HCT116 (cell line): Measurements from ENCODE around the gene MOB3A.

ENCODE experiments used
- ELF1 ChIP-seq: IDR thresholded peaks from 2 replicates; pipeline ENCODE4 v1.6.1; 2012; ENCODE audit warnings: low read depth, borderline replicate concordance
- EZH2 ChIP-seq: fragments of 200-600 bp; sonication (generic); IDR thresholded peaks from 2 replicates; pipeline ENCODE4 v1.6.1; 2017; ENCODE audit warnings: antibody characterized with exemption, mixed run types
- POLR2A ChIP-seq: IDR thresholded peaks from 2 replicates; pipeline ENCODE4 v1.7.0; 2011; ENCODE audit warnings: borderline replicate concordance; ENCODE audit not compliant: insufficient read depth, insufficient read length; ENCODE audit errors: extremely low read depth
- POLR2AphosphoS5 ChIP-seq: IDR thresholded peaks from 2 replicates; pipeline ENCODE4 v1.6.1; 2011; ENCODE audit warnings: mild to moderate bottlenecking, low read depth, low read length, moderate library complexity
- RAD21 ChIP-seq: IDR thresholded peaks from 2 replicates; pipeline ENCODE4 v1.6.1; 2012; ENCODE audit warnings: low read depth, mild to moderate bottlenecking
- SIN3A ChIP-seq: IDR thresholded peaks from 2 replicates; pipeline ENCODE4 v1.6.1; 2012; ENCODE audit warnings: low read depth
- YY1 ChIP-seq: IDR thresholded peaks from 2 replicates; pipeline ENCODE4 v1.6.1; 2011; ENCODE audit warnings: low read length, low read depth, moderate library complexity, mild to moderate bottlenecking; ENCODE audit not compliant: insufficient replicate concordance; ENCODE audit errors: extremely low read depth
- ZNF274 ChIP-seq: fragments of 200-500 bp; sonication (Bioruptor generic); IDR thresholded peaks from 2 replicates; pipeline ENCODE4 v1.6.1; 2014; ENCODE audit warnings: mild to moderate bottlenecking, low read depth, low read length, inconsistent platforms
- TF ChIP-seq, protein P1 (sequence below), 3 experiments: fragments of 200-600 bp in 1 of 3; sonication (generic) in 1 of 3; IDR thresholded peaks in 2 of 3; conservative IDR thresholded peaks in 1 of 3; 2 replicates each; pipeline ENCODE4 v1.5.1; 2012 to 2017; ENCODE audit warnings: low read depth in 2 of 3, low read length in 2 of 3, antibody characterized with exemption in 1 of 3, borderline replicate concordance in 1 of 3, control low read depth in 1 of 3, mild to moderate bottlenecking in 1 of 3, mixed read lengths in 1 of 3, mixed run types in 1 of 3, moderate library complexity in 1 of 3; ENCODE audit not compliant: insufficient read depth in 1 of 3
- TF ChIP-seq, protein P2 (sequence below): IDR thresholded peaks from 2 replicates; pipeline ENCODE4 v1.6.1; 2011; ENCODE audit warnings: mild to moderate bottlenecking, low read length, moderate library complexity; ENCODE audit not compliant: insufficient replicate concordance; ENCODE audit errors: extremely low read depth

DNA sequence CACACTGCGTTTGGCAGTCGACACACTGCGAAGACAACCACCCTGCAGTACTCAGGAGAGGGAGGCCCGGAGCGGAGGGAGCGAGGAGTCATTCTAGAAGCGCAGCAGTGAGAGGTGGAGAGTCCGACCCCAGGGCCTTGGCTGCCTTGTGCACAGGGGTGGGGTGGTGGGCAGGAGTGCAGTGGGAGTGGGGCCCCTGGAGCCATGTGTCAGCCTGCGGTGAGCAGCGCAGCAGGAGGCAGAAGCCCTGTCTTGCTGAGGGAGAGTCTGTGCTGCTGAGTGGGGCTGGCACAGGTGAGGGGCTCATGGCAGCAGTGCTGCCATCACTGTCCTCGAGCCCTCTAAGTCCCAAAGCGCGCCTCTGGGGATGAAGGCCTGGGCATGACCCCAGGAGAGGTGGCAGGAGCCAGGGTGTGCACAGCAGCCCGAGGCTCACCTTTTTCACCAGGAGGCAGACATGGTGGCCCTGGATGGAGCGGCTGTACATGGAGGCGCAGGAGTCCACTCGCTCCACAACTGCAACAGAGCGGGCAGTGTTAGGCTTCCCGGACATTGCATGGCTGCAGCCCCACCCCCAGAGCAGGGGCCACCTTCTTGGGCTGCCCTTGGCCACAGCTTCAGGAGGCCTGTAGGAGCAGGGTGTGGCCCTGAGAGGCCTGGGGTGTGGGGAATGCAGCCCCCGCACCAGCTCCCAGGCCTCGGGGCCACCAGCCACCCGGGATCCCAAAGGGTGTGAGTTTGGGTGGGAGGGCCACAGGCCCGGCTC is 12.3 kb upstream of the MOB3A start:
- TF ChIP-seq, protein P1, sequence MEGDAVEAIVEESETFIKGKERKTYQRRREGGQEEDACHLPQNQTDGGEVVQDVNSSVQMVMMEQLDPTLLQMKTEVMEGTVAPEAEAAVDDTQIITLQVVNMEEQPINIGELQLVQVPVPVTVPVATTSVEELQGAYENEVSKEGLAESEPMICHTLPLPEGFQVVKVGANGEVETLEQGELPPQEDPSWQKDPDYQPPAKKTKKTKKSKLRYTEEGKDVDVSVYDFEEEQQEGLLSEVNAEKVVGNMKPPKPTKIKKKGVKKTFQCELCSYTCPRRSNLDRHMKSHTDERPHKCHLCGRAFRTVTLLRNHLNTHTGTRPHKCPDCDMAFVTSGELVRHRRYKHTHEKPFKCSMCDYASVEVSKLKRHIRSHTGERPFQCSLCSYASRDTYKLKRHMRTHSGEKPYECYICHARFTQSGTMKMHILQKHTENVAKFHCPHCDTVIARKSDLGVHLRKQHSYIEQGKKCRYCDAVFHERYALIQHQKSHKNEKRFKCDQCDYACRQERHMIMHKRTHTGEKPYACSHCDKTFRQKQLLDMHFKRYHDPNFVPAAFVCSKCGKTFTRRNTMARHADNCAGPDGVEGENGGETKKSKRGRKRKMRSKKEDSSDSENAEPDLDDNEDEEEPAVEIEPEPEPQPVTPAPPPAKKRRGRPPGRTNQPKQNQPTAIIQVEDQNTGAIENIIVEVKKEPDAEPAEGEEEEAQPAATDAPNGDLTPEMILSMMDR (IDR thresholded peaks at IDR 0.05 in 2 of 3, conservative IDR thresholded peaks at IDR 0.05 in 1 of 3; ENCODE audit: borderline replicate concordance in 1 of 3, insufficient read depth in 1 of 3, low read depth in 2 of 3, low read length in 2 of 3): no peak
- TF ChIP-seq POLR2AphosphoS5: no peak
- TF ChIP-seq YY1: no peak
- TF ChIP-seq ELF1: no peak
- no peak for TF ChIP-seq POLR2A
- TF ChIP-seq EZH2: no peak
- TF ChIP-seq ZNF274: no peak
- TF ChIP-seq, protein P2, sequence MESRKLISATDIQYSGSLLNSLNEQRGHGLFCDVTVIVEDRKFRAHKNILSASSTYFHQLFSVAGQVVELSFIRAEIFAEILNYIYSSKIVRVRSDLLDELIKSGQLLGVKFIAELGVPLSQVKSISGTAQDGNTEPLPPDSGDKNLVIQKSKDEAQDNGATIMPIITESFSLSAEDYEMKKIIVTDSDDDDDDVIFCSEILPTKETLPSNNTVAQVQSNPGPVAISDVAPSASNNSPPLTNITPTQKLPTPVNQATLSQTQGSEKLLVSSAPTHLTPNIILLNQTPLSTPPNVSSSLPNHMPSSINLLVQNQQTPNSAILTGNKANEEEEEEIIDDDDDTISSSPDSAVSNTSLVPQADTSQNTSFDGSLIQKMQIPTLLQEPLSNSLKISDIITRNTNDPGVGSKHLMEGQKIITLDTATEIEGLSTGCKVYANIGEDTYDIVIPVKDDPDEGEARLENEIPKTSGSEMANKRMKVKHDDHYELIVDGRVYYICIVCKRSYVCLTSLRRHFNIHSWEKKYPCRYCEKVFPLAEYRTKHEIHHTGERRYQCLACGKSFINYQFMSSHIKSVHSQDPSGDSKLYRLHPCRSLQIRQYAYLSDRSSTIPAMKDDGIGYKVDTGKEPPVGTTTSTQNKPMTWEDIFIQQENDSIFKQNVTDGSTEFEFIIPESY: no peak
- TF ChIP-seq RAD21: no peak
- TF ChIP-seq SIN3A: no peak
